GM18867 (cell line): ENCODE results near the gene ELMO1.

ENCODE experiments used
- ATAC-seq: cut with Tn5 transposase; IDR thresholded peaks from one replicate; pipeline ENCODE4 v1.9.1; 2021; ENCODE audit warnings: mild to moderate bottlenecking, moderate library complexity; ENCODE audit not compliant: unreplicated experiment

Gene ELMO1

GRCh38 chr7:37411444-37412034 lies 37.1 kb downstream of the ELMO1 start:
- no peak for ATAC-seq

GRCh38 chr7:37410305-37411229 lies 38.1 kb downstream of the ELMO1 start:
- ATAC-seq: no peak

GRCh38 chr7:37409461-37409860 lies 39.2 kb downstream of the ELMO1 start:
- no peak for ATAC-seq

- no peak for ATAC-seq
Measured at GRCh38 chr7:37408291-37409228, 40.1 kb downstream of the ELMO1 start.

GRCh38 chr7:37405603-37406122 lies 43.0 kb downstream of the ELMO1 start:
- no peak for ATAC-seq

- ATAC-seq: no peak
Measured at GRCh38 chr7:37405128-37405527, 43.5 kb downstream of the ELMO1 start.

- ATAC-seq: no peak
Measured at GRCh38 chr7:37399876-37400421, 48.7 kb downstream of the ELMO1 start.

GRCh38 chr7:37398403-37398802 lies 50.3 kb downstream of the ELMO1 start:
- ATAC-seq: no peak

- no peak for ATAC-seq
Measured at GRCh38 chr7:37395618-37396259, 52.9 kb downstream of the ELMO1 start.

- no peak for ATAC-seq
Measured at GRCh38 chr7:37394158-37394557, 54.5 kb downstream of the ELMO1 start.

GRCh38 chr7:37393476-37393875 lies 55.2 kb downstream of the ELMO1 start:
- no peak for ATAC-seq

GRCh38 chr7:37392673-37393017 lies 56.0 kb downstream of the ELMO1 start:
- no peak for ATAC-seq

- no peak for ATAC-seq
Measured at GRCh38 chr7:37391791-37392672, 56.6 kb downstream of the ELMO1 start.

- ATAC-seq: no peak
Measured at GRCh38 chr7:37390114-37390513, 58.5 kb downstream of the ELMO1 start.

- no peak for ATAC-seq
Measured at GRCh38 chr7:37388811-37389210, 59.9 kb downstream of the ELMO1 start.

GRCh38 chr7:37385787-37386186 lies 62.9 kb downstream of the ELMO1 start:
- ATAC-seq: no peak

GRCh38 chr7:37382546-37383088 lies 66.0 kb downstream of the ELMO1 start:
- ATAC-seq: no peak

- no peak for ATAC-seq
Measured at GRCh38 chr7:37380831-37381230, 67.8 kb downstream of the ELMO1 start.
